NOMO-1 (cell line): ENCODE data around the gene ZFTA.
"Not testable (repeated sequence)": the region's sequence is repeated elsewhere in the genome, so short reads cannot be mapped to it uniquely, and the experiment has no call there.

Experiments used
- DNase-seq, 2 experiments: peaks; one replicate each; lab custom pipeline; 2025; ENCODE audit not compliant: unreplicated experiment in 2 of 2; lab: John Stamatoyannopoulos, UW

ZFTA gene

GRCh38 chr11:63779039-63779438 is 10.5 kb upstream of the ZFTA start:
- DNase-seq, result no peak

DNA sequence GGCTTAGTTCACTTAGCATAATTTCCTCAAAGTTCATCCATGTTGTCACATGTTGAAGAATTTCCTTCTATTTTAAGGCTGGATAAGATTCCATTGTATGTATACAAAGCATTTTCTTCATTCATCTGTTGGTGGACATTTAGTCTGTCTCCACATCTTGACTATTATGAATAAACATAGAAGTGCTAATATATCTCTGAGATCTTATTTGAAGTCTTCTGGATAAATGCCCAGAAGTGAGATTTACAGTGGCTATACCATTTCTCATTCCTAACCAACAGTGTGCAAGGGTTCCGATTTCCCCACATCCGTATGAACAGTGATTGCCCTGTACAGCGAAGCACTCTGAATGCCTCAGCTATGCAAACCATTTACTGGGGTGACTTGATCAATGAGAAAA is 6.6 kb upstream of the ZFTA start:
- DNase-seq, result no peak

DNA sequence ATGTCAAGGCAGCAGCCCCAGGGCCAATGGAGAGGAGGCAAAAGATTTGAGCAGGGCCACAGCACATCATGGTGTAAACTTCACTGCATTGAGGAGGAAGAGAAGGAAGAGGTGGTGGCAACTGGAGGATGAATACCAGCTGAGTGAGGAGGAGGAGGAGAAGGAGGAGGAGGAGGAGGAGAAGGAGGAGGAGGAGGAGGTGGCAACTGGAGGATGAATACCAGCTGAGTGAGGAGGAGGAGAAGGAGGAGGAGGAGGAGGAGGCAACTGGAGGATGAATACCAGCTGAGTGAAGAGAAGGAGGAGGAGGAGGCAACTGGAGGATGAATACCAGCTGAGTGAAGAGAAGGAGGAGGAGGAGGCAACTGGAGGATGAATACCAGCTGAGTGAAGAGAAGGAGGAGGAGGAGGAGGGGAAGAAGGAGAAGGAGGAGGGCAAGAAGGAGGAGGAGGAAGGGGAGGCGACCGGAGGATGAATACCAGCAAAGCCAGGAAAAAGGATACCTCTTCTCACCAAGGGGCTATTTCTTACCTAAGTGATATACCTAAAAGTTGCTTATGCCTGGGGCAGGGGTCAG is 3.3 kb upstream of the ZFTA start:
- not testable (repeated sequence) for DNase-seq

DNA sequence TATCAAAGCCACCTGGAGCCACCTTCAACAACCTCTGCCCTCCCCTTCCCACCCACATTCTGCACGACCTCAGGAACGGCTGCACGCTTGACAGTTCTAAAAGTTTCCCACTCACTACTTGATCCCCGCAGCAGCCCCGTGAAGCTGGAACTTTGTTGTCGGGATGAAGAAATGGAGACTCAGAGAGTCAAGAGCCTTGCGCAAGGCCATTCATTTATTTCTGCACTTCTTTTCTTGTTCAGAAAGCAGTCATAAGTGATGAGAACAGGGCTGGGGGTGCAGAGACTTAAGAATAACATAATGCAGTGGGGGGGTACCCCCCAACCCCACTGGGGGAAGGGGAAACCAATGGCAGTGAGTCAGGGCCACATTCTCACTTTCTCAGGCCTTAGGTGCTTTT is 2.2 kb upstream of the ZFTA start:
- DNase-seq, result peak in 1 of 2 experiments; percentile 22

- no peak for DNase-seq
Measured at GRCh38 chr11:63769714-63770455, 1.3 kb upstream of the ZFTA start.

DNA sequence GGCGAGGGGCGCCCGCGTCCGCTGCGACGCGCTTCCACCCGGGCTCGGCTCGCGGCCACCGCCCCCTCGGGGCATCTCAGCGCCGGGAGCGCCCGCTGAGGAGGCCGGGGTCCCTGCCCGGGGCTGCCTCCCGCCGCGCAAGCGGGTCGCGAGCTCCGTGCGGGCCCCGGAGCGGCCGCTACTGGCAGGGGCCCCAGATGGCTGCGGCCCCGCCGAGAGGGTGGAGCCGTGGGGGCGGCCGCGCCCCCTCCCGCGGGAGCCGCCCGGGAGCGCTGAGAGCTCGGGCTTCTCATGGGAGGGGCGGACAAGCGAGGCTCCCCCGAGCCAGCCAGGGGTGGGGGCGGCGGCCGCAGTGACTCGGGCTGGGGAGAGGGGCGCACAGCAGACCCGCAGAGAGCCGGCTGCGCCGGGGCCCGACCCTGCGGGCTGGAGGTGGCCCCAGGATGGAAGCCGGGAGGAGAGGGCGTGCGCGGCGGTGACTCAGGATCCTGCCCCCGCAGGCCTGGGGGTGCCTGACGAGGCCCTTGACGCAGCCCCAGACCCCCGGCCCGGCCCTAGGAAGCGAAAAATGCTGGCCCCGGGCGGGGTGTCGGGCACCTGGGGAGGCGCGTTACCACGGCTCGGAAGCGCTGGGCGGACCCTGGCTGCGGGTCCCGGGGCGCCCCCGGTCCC is 603 bp upstream of the ZFTA start:
- DNase-seq, result peak in 1 of 2 experiments; percentile 12

DNA sequence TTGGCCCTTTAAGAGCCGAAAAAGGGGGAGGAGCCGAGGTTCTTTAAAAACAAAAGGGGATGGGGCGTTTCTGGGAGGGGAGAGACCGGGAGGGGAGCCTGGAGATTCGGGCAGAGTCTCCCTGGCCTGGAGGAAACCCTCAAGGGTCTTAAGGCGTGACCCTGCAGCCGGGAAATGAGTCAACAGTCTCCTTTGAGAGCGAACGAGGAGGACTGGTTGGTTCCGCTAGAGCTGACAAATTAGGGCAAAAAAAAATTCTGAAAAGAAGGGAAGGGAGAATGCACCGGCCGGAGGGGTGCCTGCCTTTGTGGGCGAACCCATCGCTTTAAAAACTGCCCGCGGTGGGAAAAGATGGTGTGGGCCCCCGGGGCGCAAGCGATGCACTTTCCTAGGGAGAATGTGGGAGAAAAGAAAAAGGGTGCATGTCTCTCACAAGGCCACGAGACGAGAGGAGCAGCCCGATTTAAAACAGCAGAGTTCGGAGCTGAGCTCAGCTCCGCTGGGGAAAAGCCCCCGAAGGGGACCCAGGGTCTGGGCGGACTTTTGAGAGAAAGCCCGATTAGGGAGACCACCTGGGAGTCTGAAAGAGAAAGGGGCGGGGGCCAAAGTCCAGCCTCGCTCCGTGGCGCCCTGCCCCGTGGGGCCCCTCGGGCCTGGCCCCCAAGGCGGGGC is 874 bp downstream of the ZFTA start:
- DNase-seq, result peak; percentile 36 to 79

- DNase-seq, result no peak
Measured at GRCh38 chr11:63767267-63767564, 1.4 kb downstream of the ZFTA start.

GRCh38 chr11:63766531-63767235 is 1.9 kb downstream of the ZFTA start:
- no peak for DNase-seq

DNA sequence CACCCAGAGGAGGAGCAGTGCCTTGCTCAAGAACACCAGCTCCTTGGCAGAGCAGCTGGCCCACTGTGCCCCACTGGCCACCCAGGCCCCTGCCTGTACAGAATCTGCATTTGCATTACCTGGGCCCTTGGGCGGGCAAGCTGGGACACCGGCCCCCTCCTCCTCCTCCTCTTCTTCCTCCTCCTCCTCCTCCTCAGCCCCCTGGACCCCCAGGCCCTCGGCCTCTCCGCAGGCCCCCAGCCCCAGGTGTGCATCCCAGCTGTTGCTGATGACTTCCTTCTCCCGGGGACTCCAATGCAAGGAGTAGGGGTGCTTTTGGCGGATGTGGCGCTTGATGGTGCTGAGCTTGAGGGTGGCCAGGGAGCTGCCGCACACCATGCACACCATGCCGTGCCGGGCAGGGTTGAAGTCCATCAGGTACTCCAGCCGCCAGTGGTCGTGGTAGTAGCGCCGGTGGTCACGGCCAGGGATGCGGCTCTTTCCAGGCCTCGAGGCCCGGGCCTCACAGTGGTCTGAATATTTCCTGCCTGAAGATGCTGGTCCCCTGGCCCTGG is 2.8 kb downstream of the ZFTA start:
- DNase-seq, result no peak

- no peak for DNase-seq
Measured at GRCh38 chr11:63764679-63765647, 3.6 kb downstream of the ZFTA start.

- DNase-seq, result no peak
Measured at GRCh38 chr11:63764340-63764678, 4.3 kb downstream of the ZFTA start.

- no peak for DNase-seq
Measured at GRCh38 chr11:63763496-63764339, 4.9 kb downstream of the ZFTA start.

DNA sequence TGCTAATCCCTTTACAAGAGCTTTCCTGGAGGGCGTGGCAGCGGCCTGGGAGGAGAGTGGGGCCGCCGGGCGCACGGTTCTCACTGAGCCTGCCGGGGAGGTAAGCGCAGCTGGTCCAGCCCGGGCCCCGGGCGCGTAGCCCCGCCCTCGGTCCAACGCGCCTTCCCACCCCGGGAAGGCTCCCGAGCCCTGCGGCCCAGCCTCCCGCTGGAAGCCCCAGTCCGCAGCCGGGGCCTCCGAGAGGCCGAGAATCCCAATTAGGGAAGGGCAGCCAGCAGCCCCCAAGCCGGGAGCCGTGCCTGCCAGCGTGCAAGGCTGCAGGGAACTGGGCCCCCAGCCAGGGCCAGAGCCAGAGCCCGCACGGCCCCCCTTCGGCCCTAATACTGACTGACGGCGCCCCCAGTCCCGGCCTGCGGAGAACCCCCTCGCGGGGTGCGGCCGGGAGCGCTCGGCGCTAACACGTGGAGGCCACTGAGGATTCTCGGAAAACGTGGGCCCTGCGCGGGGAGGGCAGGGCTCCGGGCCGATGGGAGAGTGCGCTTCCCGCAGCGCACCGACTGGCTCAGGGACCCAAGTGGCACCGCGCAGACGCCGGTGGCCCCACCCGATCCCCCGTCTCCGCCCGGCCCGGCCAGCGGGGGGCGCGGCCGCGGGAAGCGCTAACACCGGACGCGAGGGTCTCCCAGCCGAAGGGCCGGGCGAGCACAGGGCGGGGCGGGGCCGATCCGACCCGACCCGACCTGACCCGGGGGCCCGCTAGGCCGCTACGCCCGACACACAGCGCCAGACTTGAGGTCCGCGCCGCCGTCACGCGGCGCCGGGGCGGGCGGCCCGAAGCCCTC is 5.7 kb downstream of the ZFTA start:
- no peak for DNase-seq

GRCh38 chr11:63761931-63762653 is 6.5 kb downstream of the ZFTA start:
- no peak for DNase-seq

GRCh38 chr11:63761188-63761587 is 7.4 kb downstream of the ZFTA start:
- no peak for DNase-seq

GRCh38 chr11:63760487-63761079 is 8.0 kb downstream of the ZFTA start:
- no peak for DNase-seq
